ENCODE results near the gene LRRK1. TPM values are rescaled to one million over a fixed set of nuclear protein-coding genes. Genes with fewer than 3 reads are reported as not detected.
A peak's percentile ranks its signal among the peaks of the same experiment; 100 is the strongest.

Gene LRRK1
- total and polyA plus RNA-seq, 2 experiments from 2014 or later = 2.6 to 4.5 TPM

DNA sequence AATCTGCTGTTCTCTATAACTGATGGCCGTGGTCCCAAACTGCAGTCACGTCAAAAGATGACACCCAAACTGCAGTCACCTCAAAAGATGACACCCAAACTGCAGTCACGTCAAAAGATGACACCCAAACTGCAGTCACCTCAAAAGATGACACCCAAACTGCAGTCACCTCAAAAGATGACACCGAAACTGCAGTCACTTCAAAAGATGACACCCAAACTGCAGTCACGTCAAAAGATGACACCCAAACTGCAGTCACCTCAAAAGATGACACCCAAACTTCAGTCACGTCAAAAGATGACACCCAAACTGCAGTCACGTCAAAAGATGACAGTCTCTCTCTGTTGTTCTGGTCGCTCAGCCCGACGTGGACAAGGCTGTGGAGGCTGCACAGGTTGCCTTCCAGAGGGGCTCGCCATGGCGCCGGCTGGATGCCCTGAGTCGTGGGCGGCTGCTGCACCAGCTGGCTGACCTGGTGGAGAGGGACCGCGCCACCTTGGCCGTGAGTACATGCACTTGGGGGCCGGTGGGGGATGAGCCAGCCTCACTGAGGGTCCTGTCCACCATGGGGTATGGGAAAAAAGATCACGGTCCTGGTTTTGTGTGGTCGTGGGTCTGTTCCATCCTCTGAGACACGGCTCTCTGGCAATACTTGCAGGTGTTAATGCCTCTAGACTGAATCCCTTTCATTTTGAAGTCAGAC lies 31.8 kb upstream of the LRRK1 start:
- H3K4me1 ChIP-seq (ENCODE audit: insufficient read depth) = peaks cover 8% of the 10 kb centered on the region
- no peak overlapping the region for H3K4me3 ChIP-seq
- H3K9me2 ChIP-seq (ENCODE audit: insufficient read depth) = no peaks in the 10 kb centered on the region
- H3K4me1 Mint-ChIP-seq = peaks cover 29% of the 10 kb centered on the region
- H3F3A ChIP-seq (replicated peaks; ENCODE audit: low read depth) = 0 out of 2 replicates have a peak, but pooled peaks cover 3% of the 10 kb centered on the region
- H4K20me1 ChIP-seq (replicated peaks; ENCODE audit: insufficient read depth) = no peaks in the 10 kb centered on the region
- no peaks in the 10 kb centered on the region for H3K79me2 ChIP-seq (replicated peaks; ENCODE audit: insufficient read depth)
- no peaks in the 10 kb centered on the region for H3K9me3 Mint-ChIP-seq
- no peaks in the 10 kb centered on the region for H3K36me3 ChIP-seq (ENCODE audit: insufficient read depth)
- no peak overlapping the region for H3K27ac Mint-ChIP-seq
- H3K4me2 ChIP-seq = no peak overlapping the region
- H3K4me3 Mint-ChIP-seq = no peak overlapping the region
- H3K27me3 ChIP-seq (ENCODE audit: insufficient read depth) = peaks cover 20% of the 10 kb centered on the region
- no peak overlapping the region for H2AFZ ChIP-seq
- TF ChIP-seq ZNF331 (CRISPR knock-in tag; IDR thresholded peaks at IDR 0.05; ENCODE audit: low read depth) (no peak), EZH2 (IDR thresholded peaks at IDR 0.05; ENCODE audit: low read depth, unreplicated experiment) (no peak), POLR2AphosphoS5 (IDR thresholded peaks at IDR 0.05; ENCODE audit: low read depth) (no peak), JUNB (IDR thresholded peaks at IDR 0.05; ENCODE audit: unreplicated experiment) (no peak)
- H3K36me3 Mint-ChIP-seq (ENCODE audit: low read depth) = no peaks in the 10 kb centered on the region
- no peak for ATAC-seq
- H3K27me3 Mint-ChIP-seq (ENCODE audit: insufficient read depth, low read depth, poor library complexity) = peaks cover 19% of the 10 kb centered on the region
- no peak overlapping the region for H3K27ac ChIP-seq (ENCODE audit: low read depth)
- no peak for DNase-seq (ENCODE audit: low spot score)

DNA sequence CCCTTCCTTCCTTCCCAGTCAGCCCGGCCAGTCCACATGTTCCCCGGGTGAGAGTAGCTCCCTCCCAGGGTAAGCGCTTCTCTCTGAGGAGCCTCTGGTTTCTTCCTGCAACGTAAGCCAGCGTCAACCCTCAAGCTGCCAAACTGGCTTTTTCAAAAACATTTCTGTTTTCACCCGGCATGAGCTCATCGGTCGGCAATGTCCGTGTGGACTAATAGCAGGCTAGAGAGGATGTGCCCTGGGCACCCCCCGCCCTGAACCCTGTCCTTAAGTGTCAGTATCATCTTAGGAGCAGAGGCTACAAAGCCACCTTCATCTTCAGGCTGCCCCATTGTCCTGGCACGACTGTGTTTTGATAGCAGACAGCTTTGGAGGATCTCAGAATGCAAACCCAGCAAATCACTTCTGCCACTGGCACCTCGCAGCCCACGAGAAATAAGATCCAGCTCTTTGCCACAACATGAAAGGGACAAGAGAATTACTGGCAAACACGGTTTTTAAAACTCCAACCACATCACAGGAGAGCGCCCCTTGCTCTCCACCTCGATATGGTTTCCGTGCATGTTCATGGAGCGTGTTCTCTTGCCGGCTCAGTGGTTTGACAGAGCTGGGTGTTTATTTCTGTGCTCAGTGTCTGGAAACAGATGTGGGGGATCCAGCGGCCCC lies 29.6 kb upstream of the LRRK1 start:
- Histone ChIP-seq H3K9me2 (ENCODE audit: insufficient read depth) (no peaks in the 10 kb centered on the region), H3K36me3 (ENCODE audit: insufficient read depth) (no peaks in the 10 kb centered on the region), H3K4me2 (peak overlapping the region; percentile 38; the same call in 1 of the 2 replicates), H3K27me3 (ENCODE audit: insufficient read depth) (0 out of 2 replicates have a peak, but pooled peaks cover 2% of the 10 kb centered on the region), H3K79me2 (replicated peaks; ENCODE audit: insufficient read depth) (no peaks in the 10 kb centered on the region), H3K4me1 (ENCODE audit: insufficient read depth) (peaks cover 8% of the 10 kb centered on the region), H3K4me3 (no peak overlapping the region), H3K27ac (ENCODE audit: low read depth) (no peak overlapping the region), H4K20me1 (replicated peaks; ENCODE audit: insufficient read depth) (no peaks in the 10 kb centered on the region), H2AFZ (no peak overlapping the region), H3F3A (replicated peaks; ENCODE audit: low read depth) (0 out of 2 replicates have a peak, but pooled peaks cover 3% of the 10 kb centered on the region)
- Mint-ChIP-seq H3K9me3 (no peaks in the 10 kb centered on the region), H3K4me3 (no peak overlapping the region), H3K36me3 (ENCODE audit: low read depth) (no peaks in the 10 kb centered on the region), H3K4me1 (peaks cover 29% of the 10 kb centered on the region), H3K27ac (no peak overlapping the region), H3K27me3 (ENCODE audit: insufficient read depth, low read depth, poor library complexity) (peaks cover 13% of the 10 kb centered on the region)
- peak; percentile 47 for ATAC-seq
- TF ChIP-seq, protein P1, sequence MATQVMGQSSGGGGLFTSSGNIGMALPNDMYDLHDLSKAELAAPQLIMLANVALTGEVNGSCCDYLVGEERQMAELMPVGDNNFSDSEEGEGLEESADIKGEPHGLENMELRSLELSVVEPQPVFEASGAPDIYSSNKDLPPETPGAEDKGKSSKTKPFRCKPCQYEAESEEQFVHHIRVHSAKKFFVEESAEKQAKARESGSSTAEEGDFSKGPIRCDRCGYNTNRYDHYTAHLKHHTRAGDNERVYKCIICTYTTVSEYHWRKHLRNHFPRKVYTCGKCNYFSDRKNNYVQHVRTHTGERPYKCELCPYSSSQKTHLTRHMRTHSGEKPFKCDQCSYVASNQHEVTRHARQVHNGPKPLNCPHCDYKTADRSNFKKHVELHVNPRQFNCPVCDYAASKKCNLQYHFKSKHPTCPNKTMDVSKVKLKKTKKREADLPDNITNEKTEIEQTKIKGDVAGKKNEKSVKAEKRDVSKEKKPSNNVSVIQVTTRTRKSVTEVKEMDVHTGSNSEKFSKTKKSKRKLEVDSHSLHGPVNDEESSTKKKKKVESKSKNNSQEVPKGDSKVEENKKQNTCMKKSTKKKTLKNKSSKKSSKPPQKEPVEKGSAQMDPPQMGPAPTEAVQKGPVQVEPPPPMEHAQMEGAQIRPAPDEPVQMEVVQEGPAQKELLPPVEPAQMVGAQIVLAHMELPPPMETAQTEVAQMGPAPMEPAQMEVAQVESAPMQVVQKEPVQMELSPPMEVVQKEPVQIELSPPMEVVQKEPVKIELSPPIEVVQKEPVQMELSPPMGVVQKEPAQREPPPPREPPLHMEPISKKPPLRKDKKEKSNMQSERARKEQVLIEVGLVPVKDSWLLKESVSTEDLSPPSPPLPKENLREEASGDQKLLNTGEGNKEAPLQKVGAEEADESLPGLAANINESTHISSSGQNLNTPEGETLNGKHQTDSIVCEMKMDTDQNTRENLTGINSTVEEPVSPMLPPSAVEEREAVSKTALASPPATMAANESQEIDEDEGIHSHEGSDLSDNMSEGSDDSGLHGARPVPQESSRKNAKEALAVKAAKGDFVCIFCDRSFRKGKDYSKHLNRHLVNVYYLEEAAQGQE (IDR thresholded peaks at IDR 0.05; ENCODE audit: unreplicated experiment) = no peak
- no peak for TF ChIP-seq NANOG (IDR thresholded peaks at IDR 0.05; ENCODE audit: borderline replicate concordance)
- no peak for TF ChIP-seq EZH2phosphoT487 (IDR thresholded peaks at IDR 0.05; ENCODE audit: unreplicated experiment)
- no peak for TF ChIP-seq CREB1 (CRISPR knock-in tag; IDR thresholded peaks at IDR 0.05; ENCODE audit: low read depth)
- no peak for TF ChIP-seq JUNB (IDR thresholded peaks at IDR 0.05; ENCODE audit: unreplicated experiment)
- TF ChIP-seq, protein P2, sequence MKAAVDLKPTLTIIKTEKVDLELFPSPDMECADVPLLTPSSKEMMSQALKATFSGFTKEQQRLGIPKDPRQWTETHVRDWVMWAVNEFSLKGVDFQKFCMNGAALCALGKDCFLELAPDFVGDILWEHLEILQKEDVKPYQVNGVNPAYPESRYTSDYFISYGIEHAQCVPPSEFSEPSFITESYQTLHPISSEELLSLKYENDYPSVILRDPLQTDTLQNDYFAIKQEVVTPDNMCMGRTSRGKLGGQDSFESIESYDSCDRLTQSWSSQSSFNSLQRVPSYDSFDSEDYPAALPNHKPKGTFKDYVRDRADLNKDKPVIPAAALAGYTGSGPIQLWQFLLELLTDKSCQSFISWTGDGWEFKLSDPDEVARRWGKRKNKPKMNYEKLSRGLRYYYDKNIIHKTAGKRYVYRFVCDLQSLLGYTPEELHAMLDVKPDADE (IDR thresholded peaks at IDR 0.05) = no peak
- no peak for TF ChIP-seq ZNF114 (CRISPR knock-in tag; IDR thresholded peaks at IDR 0.05)
- TF ChIP-seq STAT1 (IDR thresholded peaks at IDR 0.05; ENCODE audit: unreplicated experiment) = no peak
- peak; percentile 41 for DNase-seq (ENCODE audit: low spot score)

Data from GM23338 (cell line).